ENCODE data around the gene RPS6KL1.

The RPS6KL1 gene

GRCh38 chr14:74875204-74875603 is 47.9 kb downstream of the RPS6KL1 start:
- DNase-seq (ENCODE audit: low spot score in 2 of 2) (no peak), ATAC-seq (no peak)
- H3K4me3 Mint-ChIP-seq, result peak overlapping the region; percentile 68
- H3K36me3 Mint-ChIP-seq, result no peaks in the 10 kb centered on the region
- H3K9me3 Mint-ChIP-seq, result no peaks in the 10 kb centered on the region
- H3K4me1 Mint-ChIP-seq, result peaks cover 26% of the 10 kb centered on the region
- H3K27ac Mint-ChIP-seq, result peak overlapping the region; percentile 95

DNA sequence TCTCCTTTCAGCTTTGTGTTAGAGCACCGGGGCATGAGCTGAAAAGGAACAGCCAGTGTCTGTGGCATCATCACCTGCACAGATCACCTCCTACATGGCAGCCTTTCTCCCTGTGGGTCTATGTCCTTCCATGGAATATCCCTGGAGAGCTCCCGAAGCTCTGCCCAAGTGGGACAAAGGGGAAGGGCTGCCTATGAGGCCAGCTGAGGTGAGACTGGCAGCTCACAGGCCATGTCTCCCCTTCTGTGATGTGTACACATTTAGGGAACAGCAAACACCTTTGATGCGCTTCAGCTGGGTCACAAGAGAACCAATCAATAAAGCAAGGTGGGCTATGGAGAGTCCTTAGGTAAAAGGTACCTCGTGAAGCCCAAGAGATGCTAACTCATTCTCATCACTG is 51.2 kb downstream of the RPS6KL1 start:
- ATAC-seq (no peak), DNase-seq (ENCODE audit: low spot score in 2 of 2) (no peak)
- no peaks in the 10 kb centered on the region for H3K36me3 Mint-ChIP-seq
- H3K4me1 Mint-ChIP-seq, result peaks cover 26% of the 10 kb centered on the region
- H3K4me3 Mint-ChIP-seq, result no peak overlapping the region
- H3K27ac Mint-ChIP-seq, result no peak overlapping the region
- no peaks in the 10 kb centered on the region for H3K9me3 Mint-ChIP-seq

GRCh38 chr14:74868739-74869138 is 54.3 kb downstream of the RPS6KL1 start:
- Mint-ChIP-seq H3K9me3 (no peaks in the 10 kb centered on the region), H3K27ac (no peak overlapping the region), H3K36me3 (no peaks in the 10 kb centered on the region), H3K4me3 (no peak overlapping the region), H3K4me1 (peaks cover 17% of the 10 kb centered on the region)
- ATAC-seq, result no peak
- no peak for DNase-seq (ENCODE audit: low spot score in 2 of 2)

GRCh38 chr14:74867673-74868072 is 55.4 kb downstream of the RPS6KL1 start:
- H3K4me3 Mint-ChIP-seq, result peak overlapping the region; percentile 13
- H3K36me3 Mint-ChIP-seq, result no peaks in the 10 kb centered on the region
- no peaks in the 10 kb centered on the region for H3K9me3 Mint-ChIP-seq
- peak overlapping the region; percentile 13 for H3K27ac Mint-ChIP-seq
- DNase-seq (ENCODE audit: low spot score in 2 of 2) (peak; percentile 26 to 60), ATAC-seq (peak; percentile 96)
- peaks cover 17% of the 10 kb centered on the region for H3K4me1 Mint-ChIP-seq

DNA sequence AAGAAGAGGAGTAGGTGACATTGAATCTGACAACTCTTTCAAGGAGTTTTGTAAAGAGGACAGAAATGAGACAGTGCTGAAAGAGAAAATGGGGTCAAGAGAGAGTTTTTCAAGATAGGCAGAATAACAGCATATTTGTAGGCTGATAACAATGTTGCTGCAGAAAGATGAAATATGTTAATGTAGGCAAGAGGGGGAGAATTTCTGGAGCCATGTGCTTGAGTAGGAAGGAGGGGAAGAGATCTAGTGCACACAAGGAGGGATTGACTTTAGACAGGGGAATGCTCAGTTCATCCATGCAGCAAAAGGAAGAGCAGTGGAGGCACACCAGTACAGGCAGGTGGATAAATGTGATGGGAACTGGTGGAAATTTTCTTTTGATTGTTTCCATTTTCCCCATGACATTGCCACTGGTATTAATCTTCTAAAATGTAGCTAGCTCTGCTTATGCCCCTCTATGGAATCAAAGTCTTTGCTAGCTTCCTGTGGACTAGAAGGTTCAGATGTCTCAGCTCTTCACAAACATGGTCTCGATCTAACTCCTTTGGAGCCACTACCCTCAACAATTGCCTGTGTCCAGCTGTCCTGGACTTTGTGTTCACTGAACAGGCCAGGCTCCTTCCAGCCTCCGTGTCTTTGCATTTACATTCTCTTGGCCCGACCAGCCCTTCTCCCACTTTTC is 56.2 kb downstream of the RPS6KL1 start:
- ATAC-seq (no peak), DNase-seq (ENCODE audit: low spot score in 2 of 2) (no peak)
- Mint-ChIP-seq H3K36me3 (no peaks in the 10 kb centered on the region), H3K4me3 (no peak overlapping the region), H3K9me3 (no peaks in the 10 kb centered on the region), H3K4me1 (peaks cover 17% of the 10 kb centered on the region), H3K27ac (peak overlapping the region; percentile 13)

DNA sequence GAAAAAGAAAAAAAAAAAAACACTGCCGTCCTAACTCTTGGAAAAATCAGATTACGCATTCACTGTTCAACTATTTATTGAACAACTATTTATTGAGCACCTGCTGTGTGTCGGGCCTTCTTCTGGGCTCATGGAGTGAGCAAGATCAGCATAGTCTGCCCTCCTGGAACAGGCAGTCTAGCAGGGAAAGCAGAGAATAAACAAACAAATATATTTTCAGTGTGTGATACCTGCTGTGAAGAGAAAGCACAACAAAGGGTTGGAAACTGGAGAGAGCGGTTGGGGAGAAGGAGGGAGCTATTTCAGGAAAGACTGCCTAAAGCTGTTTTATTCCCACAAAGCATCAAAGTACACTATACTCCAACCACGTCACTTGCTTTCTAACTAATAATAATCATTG is 57.9 kb downstream of the RPS6KL1 start:
- ATAC-seq, result no peak
- no peak overlapping the region for H3K27ac Mint-ChIP-seq
- no peak overlapping the region for H3K4me3 Mint-ChIP-seq
- DNase-seq (ENCODE audit: low spot score in 2 of 2), result no peak
- H3K4me1 Mint-ChIP-seq, result peaks cover 17% of the 10 kb centered on the region
- H3K9me3 Mint-ChIP-seq, result no peaks in the 10 kb centered on the region
- H3K36me3 Mint-ChIP-seq, result no peaks in the 10 kb centered on the region

- H3K4me3 Mint-ChIP-seq, result no peak overlapping the region
- no peak for ATAC-seq
- H3K4me1 Mint-ChIP-seq, result peaks cover 17% of the 10 kb centered on the region
- H3K36me3 Mint-ChIP-seq, result no peaks in the 10 kb centered on the region
- no peak overlapping the region for H3K27ac Mint-ChIP-seq
- DNase-seq (ENCODE audit: low spot score in 2 of 2), result no peak
- no peaks in the 10 kb centered on the region for H3K9me3 Mint-ChIP-seq
Observed at GRCh38 chr14:74864198-74864597, 58.9 kb downstream of the RPS6KL1 start.

GRCh38 chr14:74863274-74863673 is 59.8 kb downstream of the RPS6KL1 start:
- peaks cover 17% of the 10 kb centered on the region for H3K4me1 Mint-ChIP-seq
- H3K9me3 Mint-ChIP-seq, result no peaks in the 10 kb centered on the region
- DNase-seq (ENCODE audit: low spot score in 2 of 2) (no peak), ATAC-seq (no peak)
- no peak overlapping the region for H3K4me3 Mint-ChIP-seq
- H3K36me3 Mint-ChIP-seq, result no peaks in the 10 kb centered on the region
- no peak overlapping the region for H3K27ac Mint-ChIP-seq

- ATAC-seq (no peak), DNase-seq (ENCODE audit: low spot score in 2 of 2) (no peak)
- peaks cover 7% of the 10 kb centered on the region for H3K4me1 Mint-ChIP-seq
- H3K27ac Mint-ChIP-seq, result no peak overlapping the region
- H3K36me3 Mint-ChIP-seq, result no peaks in the 10 kb centered on the region
- H3K9me3 Mint-ChIP-seq, result no peaks in the 10 kb centered on the region
- H3K4me3 Mint-ChIP-seq, result no peak overlapping the region
Observed at GRCh38 chr14:74861734-74862090, 61.3 kb downstream of the RPS6KL1 start.

- Mint-ChIP-seq H3K4me3 (no peak overlapping the region), H3K27ac (no peak overlapping the region), H3K9me3 (no peaks in the 10 kb centered on the region), H3K4me1 (peaks cover 1% of the 10 kb centered on the region), H3K36me3 (no peaks in the 10 kb centered on the region)
- DNase-seq (ENCODE audit: low spot score in 2 of 2), result peak; percentile 89 to 96
- ATAC-seq, result peak; percentile 85
Observed at GRCh38 chr14:74860899-74861733, 61.9 kb downstream of the RPS6KL1 start.

DNA sequence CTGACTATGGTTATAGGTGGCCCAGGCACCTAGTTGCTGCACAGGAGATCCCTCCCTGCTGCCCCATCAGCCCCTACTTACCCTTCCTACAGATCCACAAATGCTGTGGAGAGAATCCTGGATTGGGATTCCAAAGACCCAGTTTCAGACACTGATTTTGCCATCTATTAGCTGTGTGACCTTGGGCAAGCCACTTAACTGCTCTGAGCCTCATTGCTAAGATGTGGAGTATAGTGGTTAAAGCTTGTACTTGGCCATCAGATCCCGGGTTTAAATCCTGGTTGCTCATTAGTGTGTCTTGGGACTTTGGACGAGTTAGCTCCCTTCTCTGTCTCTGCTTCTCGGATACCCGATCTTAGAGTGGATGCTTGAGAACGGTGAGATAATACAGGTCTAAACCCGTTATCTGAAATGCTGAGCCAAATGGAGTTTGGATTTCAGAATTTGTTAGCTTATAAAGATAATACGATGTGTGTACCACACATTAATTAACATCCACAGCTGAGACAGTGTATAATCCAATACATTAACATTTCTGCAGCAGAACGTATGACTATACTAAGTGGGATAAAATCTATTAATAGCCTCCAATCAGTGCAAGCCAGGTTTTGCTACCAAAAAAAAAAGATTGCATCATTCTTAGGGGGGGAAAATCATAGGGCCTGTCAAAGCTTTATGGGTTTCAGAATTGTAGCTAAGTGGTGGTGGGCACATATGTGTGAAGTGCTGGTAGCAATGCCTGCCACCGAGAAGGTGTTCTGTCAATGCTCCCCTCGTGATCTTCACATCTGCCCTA is 63.1 kb downstream of the RPS6KL1 start:
- no peak for ATAC-seq
- H3K27ac Mint-ChIP-seq, result no peak overlapping the region

GRCh38 chr14:74858022-74858421 is 65.0 kb downstream of the RPS6KL1 start:
- Mint-ChIP-seq H3K4me3 (no peak overlapping the region), H3K36me3 (no peaks in the 10 kb centered on the region), H3K27ac (no peak overlapping the region), H3K4me1 (no peaks in the 10 kb centered on the region), H3K9me3 (no peaks in the 10 kb centered on the region)
- no peak for ATAC-seq
- DNase-seq (ENCODE audit: low spot score in 2 of 2), result no peak

More for the DNA sequence above, 63.1 kb downstream of the RPS6KL1 start:
- DNase-seq (ENCODE audit: low spot score in 2 of 2), result no peak
- Mint-ChIP-seq H3K36me3 (no peaks in the 10 kb centered on the region), H3K4me1 (no peaks in the 10 kb centered on the region), H3K4me3 (no peak overlapping the region), H3K9me3 (no peaks in the 10 kb centered on the region)

GRCh38 chr14:74856366-74856765 is 66.7 kb downstream of the RPS6KL1 start:
- DNase-seq (ENCODE audit: low spot score in 2 of 2) (no peak), ATAC-seq (no peak)
- Mint-ChIP-seq H3K4me1 (no peaks in the 10 kb centered on the region), H3K4me3 (no peak overlapping the region), H3K9me3 (no peaks in the 10 kb centered on the region), H3K27ac (no peak overlapping the region), H3K36me3 (no peaks in the 10 kb centered on the region)

- DNase-seq (ENCODE audit: low spot score in 2 of 2) (no peak), ATAC-seq (no peak)
- H3K4me1 Mint-ChIP-seq, result no peaks in the 10 kb centered on the region
- no peaks in the 10 kb centered on the region for H3K36me3 Mint-ChIP-seq
- H3K9me3 Mint-ChIP-seq, result no peaks in the 10 kb centered on the region
- H3K4me3 Mint-ChIP-seq, result no peak overlapping the region
- H3K27ac Mint-ChIP-seq, result no peak overlapping the region
Observed at GRCh38 chr14:74855945-74856344, 67.1 kb downstream of the RPS6KL1 start.

GRCh38 chr14:74855021-74855420 is 68.0 kb downstream of the RPS6KL1 start:
- Mint-ChIP-seq H3K36me3 (no peaks in the 10 kb centered on the region), H3K4me1 (no peaks in the 10 kb centered on the region), H3K4me3 (no peak overlapping the region), H3K9me3 (no peaks in the 10 kb centered on the region), H3K27ac (no peak overlapping the region)
- DNase-seq (ENCODE audit: low spot score in 2 of 2), result no peak
- no peak for ATAC-seq

Measured in stimulated activated effector memory CD8-positive, alpha-beta T cell treated with anti-CD3 and anti-CD28 coated beads, Interleukin-12 subunit alpha, Interleukin-12 subunit beta, amount 100 ng/mL, for 72 hours (primary cell).